ENCODE measurements around the gene SP4. TPM values are rescaled to one million over a fixed set of nuclear protein-coding genes. Genes with fewer than 3 reads are reported as not detected.

SP4 gene
- total RNA-seq, 4 donors from 2014 or later: 6.9 to 17.0 (median 11.3) TPM

GRCh38 chr7:21538936-21539495, 111.1 kb downstream of the SP4 start:
- peaks cover 0 to 35% of the 10 kb centered on the region in 2 donors for H3K27me3 ChIP-seq
- no peak overlapping the region for H3K27ac ChIP-seq
- no peak overlapping the region for H3K4me3 ChIP-seq
- no peak for DNase-seq (ENCODE audit: low spot score in 2 of 2)
- TF ChIP-seq CTCF (IDR thresholded peaks at IDR 0.05) (no peak), POLR2A (IDR thresholded peaks at IDR 0.05) (no peak)
- peaks cover 0 to 15% (median 0%) of the 10 kb centered on the region in 4 donors for H3K9me3 ChIP-seq
- no peaks in the 10 kb centered on the region for H3K36me3 ChIP-seq
- 63 to 67% methylated on average over 3 of the region's 3 CpGs for WGBS, 2 donors
- peaks cover 0 to 15% (median 8%) of the 10 kb centered on the region in 4 donors for H3K4me1 ChIP-seq

- H3K36me3 ChIP-seq: no peaks in the 10 kb centered on the region
- H3K27me3 ChIP-seq: peaks cover 0 to 53% of the 10 kb centered on the region in 2 donors
- WGBS, 2 donors: 0 to 1% methylated on average over 19 to 31 of the region's 66 CpGs
- no peak within 1 kb of the TSS for H3K27ac ChIP-seq
- TF ChIP-seq CTCF (IDR thresholded peaks at IDR 0.05) (no peak), POLR2A (IDR thresholded peaks at IDR 0.05) (no peak)
- DNase-seq (ENCODE audit: low spot score in 2 of 2): no peak
- peaks cover 0 to 17% (median 8%) of the 10 kb centered on the region in 4 donors for H3K4me1 ChIP-seq
- H3K4me3 ChIP-seq: peak within 1 kb of the TSS in 3 of 4 donors; percentile 2 to 50 (median 20)
- H3K9me3 ChIP-seq: peaks cover 0 to 2% (median 0%) of the 10 kb centered on the region in 4 donors
Measured at GRCh38 chr7:21542891-21543527, 115.1 kb downstream of the SP4 start, which contains the start of gene DNAH11. TSS of gene DNAH11 (plus strand) at chr7:21543039. CDS start at chr7:21543246, 207 bp downstream.

GRCh38 chr7:21543528-21544302, 115.8 kb downstream of the SP4 start:
- peaks cover 0 to 53% of the 10 kb centered on the region in 2 donors for H3K27me3 ChIP-seq
- DNase-seq (ENCODE audit: low spot score in 2 of 2): no peak
- TF ChIP-seq POLR2A (IDR thresholded peaks at IDR 0.05) (no peak), EP300 (IDR thresholded peaks at IDR 0.05) (no peak), CTCF (IDR thresholded peaks at IDR 0.05) (no peak)
- peaks cover 0 to 17% (median 8%) of the 10 kb centered on the region in 4 donors for H3K4me1 ChIP-seq
- no peaks in the 10 kb centered on the region for H3K36me3 ChIP-seq
- H3K4me3 ChIP-seq: peak overlapping the region in 3 of 4 donors; percentile 2 to 50 (median 20)
- no peaks in the 10 kb centered on the region for H3K9me3 ChIP-seq
- WGBS, 2 donors: 5% methylated on average over 31 of the region's 31 CpGs
- no peak overlapping the region for H3K27ac ChIP-seq

GRCh38 chr7:21544303-21544656, 116.4 kb downstream of the SP4 start:
- peaks cover 0 to 53% of the 10 kb centered on the region in 2 donors for H3K27me3 ChIP-seq
- no peak for DNase-seq (ENCODE audit: low spot score in 2 of 2)
- H3K36me3 ChIP-seq: no peaks in the 10 kb centered on the region
- TF ChIP-seq EP300 (IDR thresholded peaks at IDR 0.05) (no peak), CTCF (IDR thresholded peaks at IDR 0.05) (no peak), POLR2A (IDR thresholded peaks at IDR 0.05) (no peak)
- peaks cover 0 to 17% (median 8%) of the 10 kb centered on the region in 4 donors for H3K4me1 ChIP-seq
- H3K4me3 ChIP-seq: no peak overlapping the region
- 25 to 29% methylated on average over 3 of the region's 3 CpGs for WGBS, 2 donors
- H3K9me3 ChIP-seq: no peaks in the 10 kb centered on the region
- H3K27ac ChIP-seq: no peak overlapping the region

GRCh38 chr7:21544715-21545114, 116.8 kb downstream of the SP4 start:
- no peaks in the 10 kb centered on the region for H3K36me3 ChIP-seq
- DNase-seq (ENCODE audit: low spot score in 2 of 2): no peak
- H3K27ac ChIP-seq: no peak overlapping the region
- TF ChIP-seq EP300 (IDR thresholded peaks at IDR 0.05) (no peak), POLR2A (IDR thresholded peaks at IDR 0.05) (no peak), CTCF (IDR thresholded peaks at IDR 0.05) (no peak)
- WGBS, 2 donors: 29 to 42% methylated on average over 3 of the region's 3 CpGs
- H3K4me1 ChIP-seq: peaks cover 0 to 17% (median 8%) of the 10 kb centered on the region in 4 donors
- H3K27me3 ChIP-seq: peaks cover 0 to 53% of the 10 kb centered on the region in 2 donors
- no peak overlapping the region for H3K4me3 ChIP-seq
- H3K9me3 ChIP-seq: no peaks in the 10 kb centered on the region

All from tibial nerve (tissue), 4 donors.